ENCODE results near the gene RNF112.
"Not testable (repeated sequence)": the region's sequence is repeated elsewhere in the genome, so short reads cannot be mapped to it uniquely, and the experiment has no call there.

RNF112 gene

GRCh38 chr17:19447085-19447583 is 36.1 kb downstream of the RNF112 start:
- peak; percentile 80 for DNase-seq (ENCODE audit: low spot score)

GRCh38 chr17:19448341-19449268 is 37.6 kb downstream of the RNF112 start:
- DNase-seq (ENCODE audit: low spot score), result peak; percentile 90

- DNase-seq (ENCODE audit: low spot score), result no peak
Measured at GRCh38 chr17:19449656-19450055, 38.6 kb downstream of the RNF112 start.

GRCh38 chr17:19453296-19453695 is 42.3 kb downstream of the RNF112 start:
- no peak for DNase-seq (ENCODE audit: low spot score)

GRCh38 chr17:19454074-19454473 is 43.0 kb downstream of the RNF112 start:
- no peak for DNase-seq (ENCODE audit: low spot score)

- no peak for DNase-seq (ENCODE audit: low spot score)
Measured at GRCh38 chr17:19456016-19456927, 45.2 kb downstream of the RNF112 start.

- no peak for DNase-seq (ENCODE audit: low spot score)
Measured at GRCh38 chr17:19457046-19457445, 46.0 kb downstream of the RNF112 start.

GRCh38 chr17:19457830-19458271 is 46.8 kb downstream of the RNF112 start:
- no peak for DNase-seq (ENCODE audit: low spot score)

- DNase-seq (ENCODE audit: low spot score), result not testable (repeated sequence)
Measured at GRCh38 chr17:19458481-19458880, 47.4 kb downstream of the RNF112 start.

GRCh38 chr17:19459018-19459655 is 48.1 kb downstream of the RNF112 start:
- DNase-seq (ENCODE audit: low spot score), result not testable (repeated sequence)

GRCh38 chr17:19460700-19461099 is 49.7 kb downstream of the RNF112 start:
- DNase-seq (ENCODE audit: low spot score), result peak; percentile 15

GRCh38 chr17:19461116-19461515 is 50.1 kb downstream of the RNF112 start:
- DNase-seq (ENCODE audit: low spot score), result no peak

GRCh38 chr17:19461681-19462080 is 50.6 kb downstream of the RNF112 start:
- no peak for DNase-seq (ENCODE audit: low spot score)

- not testable (repeated sequence) for DNase-seq (ENCODE audit: low spot score)
Measured at GRCh38 chr17:19462456-19463035, 51.5 kb downstream of the RNF112 start.

GRCh38 chr17:19464031-19465026 is 53.3 kb downstream of the RNF112 start:
- peak; percentile 53 for DNase-seq (ENCODE audit: low spot score)
